Measurements from ENCODE around the gene IL20RA.

Gene IL20RA

GRCh38 chr6:136984578-136984977, 60.2 kb downstream of the IL20RA start:
- H3K36me3 ChIP-seq (replicated peaks; ENCODE audit: insufficient read depth, low read length), result no peaks in the 10 kb centered on the region
- DNase-seq, result no peak
- TF ChIP-seq EZH2phosphoT487 (IDR thresholded peaks at IDR 0.05; ENCODE audit: low read length) (no peak), EZH2 (optimal IDR thresholded peaks at IDR 0.05; ENCODE audit: low read depth, low read length) (no peak), CTCF (IDR thresholded peaks at IDR 0.05; ENCODE audit: low read length) (no peak)
- no peaks in the 10 kb centered on the region for H3F3A ChIP-seq (ENCODE audit: insufficient read depth, low read length)
- no peak overlapping the region for H3K9ac ChIP-seq (ENCODE audit: low read length)
- H3K4me1 ChIP-seq (ENCODE audit: low read length), result no peaks in the 10 kb centered on the region
- H2AFZ ChIP-seq (ENCODE audit: low read length), result no peak overlapping the region
- no peaks in the 10 kb centered on the region for H4K20me1 ChIP-seq (ENCODE audit: insufficient read depth, low read length)
- H3K79me2 ChIP-seq (ENCODE audit: low read length), result no peaks in the 10 kb centered on the region
- no peak overlapping the region for H3K4me3 ChIP-seq (ENCODE audit: low read length)
- H3K4me2 ChIP-seq (ENCODE audit: low read depth, low read length), result no peak overlapping the region
- H3K27me3 ChIP-seq (replicated peaks; ENCODE audit: insufficient read depth, low read length), result no peaks in the 10 kb centered on the region
- H3K27ac ChIP-seq (ENCODE audit: low read length), result no peak overlapping the region
- H3K9me3 ChIP-seq (replicated peaks; ENCODE audit: insufficient read depth, low read length), result no peaks in the 10 kb centered on the region
- H3K9me2 ChIP-seq (replicated peaks; ENCODE audit: insufficient read depth, low read length), result no peaks in the 10 kb centered on the region

- Histone ChIP-seq H3F3A (ENCODE audit: insufficient read depth, low read length) (no peaks in the 10 kb centered on the region), H3K27me3 (replicated peaks; ENCODE audit: insufficient read depth, low read length) (no peaks in the 10 kb centered on the region), H3K4me2 (ENCODE audit: low read depth, low read length) (no peak overlapping the region), H2AFZ (ENCODE audit: low read length) (no peak overlapping the region), H3K9me3 (replicated peaks; ENCODE audit: insufficient read depth, low read length) (no peaks in the 10 kb centered on the region), H3K79me2 (ENCODE audit: low read length) (no peaks in the 10 kb centered on the region), H3K4me1 (ENCODE audit: low read length) (no peaks in the 10 kb centered on the region), H3K9me2 (replicated peaks; ENCODE audit: insufficient read depth, low read length) (no peaks in the 10 kb centered on the region), H3K27ac (ENCODE audit: low read length) (no peak overlapping the region), H4K20me1 (ENCODE audit: insufficient read depth, low read length) (no peaks in the 10 kb centered on the region), H3K9ac (ENCODE audit: low read length) (no peak overlapping the region), H3K36me3 (replicated peaks; ENCODE audit: insufficient read depth, low read length) (no peaks in the 10 kb centered on the region), H3K4me3 (ENCODE audit: low read length) (no peak overlapping the region)
- DNase-seq, result no peak
- TF ChIP-seq CTCF (IDR thresholded peaks at IDR 0.05; ENCODE audit: low read length) (no peak), EZH2 (optimal IDR thresholded peaks at IDR 0.05; ENCODE audit: low read depth, low read length) (no peak), EZH2phosphoT487 (IDR thresholded peaks at IDR 0.05; ENCODE audit: low read length) (no peak)
These were observed 61.1 kb downstream of the IL20RA start for GRCh38 chr6:136983687-136984086.

- Histone ChIP-seq H3K9me3 (replicated peaks; ENCODE audit: insufficient read depth, low read length) (no peaks in the 10 kb centered on the region), H3K4me2 (ENCODE audit: low read depth, low read length) (no peak overlapping the region), H3K79me2 (ENCODE audit: low read length) (no peaks in the 10 kb centered on the region), H3K9me2 (replicated peaks; ENCODE audit: insufficient read depth, low read length) (no peaks in the 10 kb centered on the region), H3K9ac (ENCODE audit: low read length) (no peak overlapping the region), H3K4me1 (ENCODE audit: low read length) (no peaks in the 10 kb centered on the region), H3K27me3 (replicated peaks; ENCODE audit: insufficient read depth, low read length) (no peaks in the 10 kb centered on the region), H3K4me3 (ENCODE audit: low read length) (no peak overlapping the region), H3K36me3 (replicated peaks; ENCODE audit: insufficient read depth, low read length) (no peaks in the 10 kb centered on the region), H2AFZ (ENCODE audit: low read length) (no peak overlapping the region), H3K27ac (ENCODE audit: low read length) (no peak overlapping the region), H3F3A (ENCODE audit: insufficient read depth, low read length) (no peaks in the 10 kb centered on the region), H4K20me1 (ENCODE audit: insufficient read depth, low read length) (no peaks in the 10 kb centered on the region)
- no peak for DNase-seq
- TF ChIP-seq CTCF (IDR thresholded peaks at IDR 0.05; ENCODE audit: low read length), result no peak
- TF ChIP-seq EZH2phosphoT487 (IDR thresholded peaks at IDR 0.05; ENCODE audit: low read length), result no peak
- no peak for TF ChIP-seq EZH2 (optimal IDR thresholded peaks at IDR 0.05; ENCODE audit: low read depth, low read length)
These were observed 61.8 kb downstream of the IL20RA start for GRCh38 chr6:136982928-136983327.

Measured in MM.1S (cell line).